Common myeloid progenitor, CD34-positive (primary cell): ENCODE measurements around the gene MS4A8.

Experiments used
- CTCF ChIA-PET: fragments of 350-600 bp; sonication (Branson Sonifier 250); formaldehyde crosslinking; loops from one replicate; lab custom pipeline; 2021; ENCODE audit warnings: antibody characterized with exemption; lab: Charles Lee
- POLR2A ChIA-PET: fragments of 350-600 bp; sonication (Branson Sonifier 250); formaldehyde crosslinking; loops from one replicate; lab custom pipeline; 2021; ENCODE audit warnings: antibody characterized with exemption; lab: Charles Lee
- DNase-seq, 3 donors: peaks; one replicate each; pipeline versions ENCODE4 v3.0.0 to v3.0.0-alpha.2; 2013
- H3K27ac ChIP-seq, 2 experiments: 1 replicate in 1 of 2; 2 replicates in 1 of 2; pipeline ENCODE4 v1.7.0; 2013; ENCODE audit warnings: inconsistent platforms in 2 of 2, low read length in 2 of 2, mild to moderate bottlenecking in 2 of 2, low read depth in 1 of 2, moderate library complexity in 1 of 2; ENCODE audit not compliant: severe bottlenecking in 2 of 2, insufficient read depth in 1 of 2, poor library complexity in 1 of 2
- H3K27me3 ChIP-seq, 5 experiments: replicated peaks in 2 of 5; 1 replicate in 3 of 5; 2 replicates in 2 of 5; pipeline versions ENCODE4 v1.6.1 to v1.7.0; 2013; ENCODE audit warnings: low read length in 4 of 5, mild to moderate bottlenecking in 2 of 5, moderate library complexity in 2 of 5, inconsistent platforms in 1 of 5; ENCODE audit not compliant: insufficient read depth in 5 of 5, control insufficient read depth in 4 of 5
- H3K36me3 ChIP-seq, 4 experiments: 1 replicate in 2 of 4; 2 replicates in 2 of 4; pipeline versions ENCODE4 v1.6.1 to v1.7.0; 2013; ENCODE audit warnings: low read length in 3 of 4, control low read depth in 1 of 4, mild to moderate bottlenecking in 1 of 4; ENCODE audit not compliant: control insufficient read depth in 4 of 4, insufficient read depth in 4 of 4
- H3K4me1 ChIP-seq, 4 experiments: 1 replicate in 3 of 4; 2 replicates in 1 of 4; pipeline versions ENCODE4 v1.6.1 to v1.7.1; 2013; ENCODE audit warnings: low read length in 3 of 4, mild to moderate bottlenecking in 3 of 4, control low read depth in 1 of 4, inconsistent platforms in 1 of 4, moderate library complexity in 1 of 4; ENCODE audit not compliant: control insufficient read depth in 4 of 4, insufficient read depth in 4 of 4; ENCODE audit errors: control extremely low read depth in 1 of 4
- H3K4me3 ChIP-seq, 7 experiments: 1 replicate in 4 of 7; 2 replicates in 3 of 7; pipeline versions ENCODE4 v1.5.1 to v1.7.0; 2013; ENCODE audit warnings: mild to moderate bottlenecking in 7 of 7, low read length in 6 of 7, moderate library complexity in 6 of 7, inconsistent platforms in 2 of 7, low read depth in 2 of 7, control low read depth in 1 of 7; ENCODE audit not compliant: insufficient read depth in 4 of 7, control insufficient read depth in 1 of 7; ENCODE audit errors: extremely low read depth in 1 of 7
- H3K9me3 ChIP-seq, 5 experiments: 1 replicate in 4 of 5; 2 replicates in 1 of 5; pipeline versions ENCODE4 v1.6.1 to v1.7.1; 2013; ENCODE audit warnings: low read length in 4 of 5, mild to moderate bottlenecking in 2 of 5, inconsistent platforms in 1 of 5, low read depth in 1 of 5, moderate library complexity in 1 of 5; ENCODE audit not compliant: control insufficient read depth in 4 of 5, insufficient read depth in 2 of 5; ENCODE audit errors: control extremely low read depth in 1 of 5
- WGBS: methylation state at CpG from one replicate; pipeline ENCODE4 v1.1.5; 2013; ENCODE audit not compliant: insufficient coverage; 5-methylcytosine and 5-hydroxymethylcytosine counted together

The MS4A8 gene

GRCh38 chr11:60761436-60762190 lies 62.2 kb downstream of the MS4A8 start:
- 100% methylated on average over 2 of the region's 4 CpGs for WGBS
- peak in 2 of 3 donors; percentile 19 for DNase-seq
- CTCF ChIA-PET = interaction anchor here (1.3 to 10.0 kb wide), 5 partner anchors 11 to 53 kb away, joined by 3 to 100 read pairs (median 7); no protein-coding TSS in a partner anchor
- H3K27ac ChIP-seq = no peak overlapping the region
- POLR2A ChIA-PET = no interaction called here
- no peaks in the 10 kb centered on the region for H3K27me3 ChIP-seq
- H3K4me3 ChIP-seq = no peak overlapping the region
- no peaks in the 10 kb centered on the region for H3K36me3 ChIP-seq
- H3K4me1 ChIP-seq = peaks cover 4 to 22% (median 16%) of the 10 kb centered on the region in 4 experiments
- H3K9me3 ChIP-seq = no peaks in the 10 kb centered on the region

GRCh38 chr11:60762851-60763691 lies 63.7 kb downstream of the MS4A8 start:
- 77% methylated on average over 11 of the region's 11 CpGs for whole genome bisulfite sequencing
- H3K27me3 ChIP-seq = peaks cover 0 to 4% (median 0%) of the 10 kb centered on the region in 5 experiments
- ChIA-PET POLR2A (no interaction called here), CTCF (interaction anchor here (0.7 to 10.0 kb wide), 16 partner anchors 8 to 497 kb away, joined by 3 to 100 read pairs (median 3); partner anchors contain the start of genes MS4A8 and TMEM132A)
- peaks cover 4 to 22% (median 16%) of the 10 kb centered on the region in 4 experiments for H3K4me1 ChIP-seq
- DNase-seq = peak; percentile 22 to 42 (median 38)
- H3K36me3 ChIP-seq = no peaks in the 10 kb centered on the region
- no peaks in the 10 kb centered on the region for H3K9me3 ChIP-seq
- no peak overlapping the region for H3K27ac ChIP-seq
- no peak overlapping the region for H3K4me3 ChIP-seq

- H3K4me3 ChIP-seq = no peak overlapping the region
- no peak overlapping the region for H3K27ac ChIP-seq
- peaks cover 4 to 22% (median 14%) of the 10 kb centered on the region in 4 experiments for H3K4me1 ChIP-seq
- 93% methylated on average over 8 of the region's 11 CpGs for WGBS
- no peaks in the 10 kb centered on the region for H3K36me3 ChIP-seq
- H3K27me3 ChIP-seq = peaks cover 0 to 4% (median 0%) of the 10 kb centered on the region in 5 experiments
- POLR2A ChIA-PET = no interaction called here
- CTCF ChIA-PET = interaction anchor here (1.0 to 10.0 kb wide), 13 partner anchors 9 to 498 kb away, joined by 3 to 100 read pairs (median 4); no protein-coding TSS in a partner anchor
- no peaks in the 10 kb centered on the region for H3K9me3 ChIP-seq
- DNase-seq = no peak
These were observed 64.4 kb downstream of the MS4A8 start for GRCh38 chr11:60763692-60764369.

- H3K36me3 ChIP-seq = no peaks in the 10 kb centered on the region
- peaks cover 0 to 4% (median 0%) of the 10 kb centered on the region in 5 experiments for H3K27me3 ChIP-seq
- CTCF ChIA-PET = interaction anchor here (0.8 to 10.0 kb wide), 8 partner anchors 10 to 419 kb away, joined by 3 to 100 read pairs (median 4); no protein-coding TSS in a partner anchor
- no peak overlapping the region for H3K4me3 ChIP-seq
- WGBS = 40% methylated on average over 1 of the region's 1 CpG
- no peak overlapping the region for H3K27ac ChIP-seq
- DNase-seq = peak in 1 of 3 donors; percentile 12
- H3K9me3 ChIP-seq = no peaks in the 10 kb centered on the region
- H3K4me1 ChIP-seq = peaks cover 4 to 14% (median 6%) of the 10 kb centered on the region in 4 experiments
- POLR2A ChIA-PET = no interaction called here
These were observed 65.5 kb downstream of the MS4A8 start for GRCh38 chr11:60764879-60765278.

GRCh38 chr11:60765355-60765754 lies 65.9 kb downstream of the MS4A8 start:
- CTCF ChIA-PET = interaction anchor here (0.7 to 10.0 kb wide), 8 partner anchors 9 to 420 kb away, joined by 3 to 100 read pairs (median 4); partner anchors contain the start of gene MS4A15
- Histone ChIP-seq H3K27ac (no peak overlapping the region), H3K4me1 (peaks cover 0 to 9% (median 2%) of the 10 kb centered on the region in 4 experiments), H3K36me3 (no peaks in the 10 kb centered on the region), H3K4me3 (no peak overlapping the region), H3K9me3 (no peaks in the 10 kb centered on the region), H3K27me3 (peaks cover 0 to 4% (median 0%) of the 10 kb centered on the region in 5 experiments)
- POLR2A ChIA-PET = no interaction called here
- 91% methylated on average over 5 of the region's 5 CpGs for WGBS
- DNase-seq = no peak
